ENCODE results near the gene APBB1IP. TPM values are rescaled to one million over a fixed set of nuclear protein-coding genes. Genes with fewer than 3 reads are reported as not detected.

Gene APBB1IP
- total and polyA plus RNA-seq, 9 of the 15 experiments (the other 6 are each of a cell fraction or from before 2014, with no cell fraction given) = 0.03 to 0.11 (median 0.06) TPM; not detected in 4

DNA sequence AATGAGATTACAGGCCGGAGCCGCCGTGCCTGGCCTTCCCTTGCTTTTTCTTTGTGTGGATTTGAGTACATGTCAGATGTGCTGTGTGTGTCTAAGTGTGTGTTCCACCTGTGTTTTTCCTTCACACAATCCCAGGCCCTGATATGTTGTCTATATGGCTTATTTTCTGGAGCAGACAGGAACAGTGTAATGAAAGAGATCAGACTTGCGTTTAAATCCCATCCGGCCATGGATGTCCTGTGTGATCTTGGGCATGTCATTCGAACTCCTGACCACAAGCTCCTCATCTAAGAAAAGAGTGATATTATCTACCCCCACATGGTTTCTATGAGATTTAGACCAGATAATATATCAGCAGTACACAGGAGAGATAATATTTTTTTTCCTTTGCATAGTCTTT lies 37.2 kb downstream of the APBB1IP start:
- TF ChIP-seq, protein P1, sequence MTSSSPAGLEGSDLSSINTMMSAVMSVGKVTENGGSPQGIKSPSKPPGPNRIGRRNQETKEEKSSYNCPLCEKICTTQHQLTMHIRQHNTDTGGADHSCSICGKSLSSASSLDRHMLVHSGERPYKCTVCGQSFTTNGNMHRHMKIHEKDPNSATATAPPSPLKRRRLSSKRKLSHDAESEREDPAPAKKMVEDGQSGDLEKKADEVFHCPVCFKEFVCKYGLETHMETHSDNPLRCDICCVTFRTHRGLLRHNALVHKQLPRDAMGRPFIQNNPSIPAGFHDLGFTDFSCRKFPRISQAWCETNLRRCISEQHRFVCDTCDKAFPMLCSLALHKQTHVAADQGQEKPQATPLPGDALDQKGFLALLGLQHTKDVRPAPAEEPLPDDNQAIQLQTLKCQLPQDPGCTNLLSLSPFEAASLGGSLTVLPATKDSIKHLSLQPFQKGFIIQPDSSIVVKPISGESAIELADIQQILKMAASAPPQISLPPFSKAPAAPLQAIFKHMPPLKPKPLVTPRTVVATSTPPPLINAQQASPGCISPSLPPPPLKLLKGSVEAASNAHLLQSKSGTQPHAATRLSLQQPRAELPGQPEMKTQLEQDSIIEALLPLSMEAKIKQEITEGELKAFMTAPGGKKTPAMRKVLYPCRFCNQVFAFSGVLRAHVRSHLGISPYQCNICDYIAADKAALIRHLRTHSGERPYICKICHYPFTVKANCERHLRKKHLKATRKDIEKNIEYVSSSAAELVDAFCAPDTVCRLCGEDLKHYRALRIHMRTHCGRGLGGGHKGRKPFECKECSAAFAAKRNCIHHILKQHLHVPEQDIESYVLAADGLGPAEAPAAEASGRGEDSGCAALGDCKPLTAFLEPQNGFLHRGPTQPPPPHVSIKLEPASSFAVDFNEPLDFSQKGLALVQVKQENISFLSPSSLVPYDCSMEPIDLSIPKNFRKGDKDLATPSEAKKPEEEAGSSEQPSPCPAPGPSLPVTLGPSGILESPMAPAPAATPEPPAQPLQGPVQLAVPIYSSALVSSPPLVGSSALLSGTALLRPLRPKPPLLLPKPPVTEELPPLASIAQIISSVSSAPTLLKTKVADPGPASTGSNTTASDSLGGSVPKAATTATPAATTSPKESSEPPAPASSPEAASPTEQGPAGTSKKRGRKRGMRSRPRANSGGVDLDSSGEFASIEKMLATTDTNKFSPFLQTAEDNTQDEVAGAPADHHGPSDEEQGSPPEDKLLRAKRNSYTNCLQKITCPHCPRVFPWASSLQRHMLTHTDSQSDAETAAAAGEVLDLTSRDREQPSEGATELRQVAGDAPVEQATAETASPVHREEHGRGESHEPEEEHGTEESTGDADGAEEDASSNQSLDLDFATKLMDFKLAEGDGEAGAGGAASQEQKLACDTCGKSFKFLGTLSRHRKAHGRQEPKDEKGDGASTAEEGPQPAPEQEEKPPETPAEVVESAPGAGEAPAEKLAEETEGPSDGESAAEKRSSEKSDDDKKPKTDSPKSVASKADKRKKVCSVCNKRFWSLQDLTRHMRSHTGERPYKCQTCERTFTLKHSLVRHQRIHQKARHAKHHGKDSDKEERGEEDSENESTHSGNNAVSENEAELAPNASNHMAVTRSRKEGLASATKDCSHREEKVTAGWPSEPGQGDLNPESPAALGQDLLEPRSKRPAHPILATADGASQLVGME (CRISPR knock-in tag; IDR thresholded peaks at IDR 0.05) = no peak
- TF ChIP-seq, protein P2, sequence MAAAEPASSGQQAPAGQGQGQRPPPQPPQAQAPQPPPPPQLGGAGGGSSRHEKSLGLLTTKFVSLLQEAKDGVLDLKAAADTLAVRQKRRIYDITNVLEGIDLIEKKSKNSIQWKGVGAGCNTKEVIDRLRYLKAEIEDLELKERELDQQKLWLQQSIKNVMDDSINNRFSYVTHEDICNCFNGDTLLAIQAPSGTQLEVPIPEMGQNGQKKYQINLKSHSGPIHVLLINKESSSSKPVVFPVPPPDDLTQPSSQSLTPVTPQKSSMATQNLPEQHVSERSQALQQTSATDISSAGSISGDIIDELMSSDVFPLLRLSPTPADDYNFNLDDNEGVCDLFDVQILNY (CRISPR knock-in tag; IDR thresholded peaks at IDR 0.05) = no peak
- TF ChIP-seq MYC (IDR thresholded peaks at IDR 0.05; ENCODE audit: low read depth, low read length) (no peak), MYC (CRISPR knock-in tag; IDR thresholded peaks at IDR 0.05; ENCODE audit: borderline replicate concordance, low read depth) (no peak), BCOR (IDR thresholded peaks at IDR 0.05) (no peak), SAP30 (IDR thresholded peaks at IDR 0.05; ENCODE audit: borderline replicate concordance, insufficient read depth, low read depth, low read length, poor library complexity, severe bottlenecking) (no peak), MECOM (CRISPR knock-in tag; IDR thresholded peaks at IDR 0.05) (no peak), CBX8 (IDR thresholded peaks at IDR 0.05; ENCODE audit: borderline replicate concordance, extremely low read depth, low read depth, low read length, poor library complexity, severe bottlenecking) (no peak), ZNF140 (CRISPR knock-in tag; IDR thresholded peaks at IDR 0.05) (no peak), NFE2L1 (tag; IDR thresholded peaks at IDR 0.05; ENCODE audit: borderline replicate concordance, low read depth) (no peak), PCBP1 (IDR thresholded peaks at IDR 0.05; ENCODE audit: low read depth, low read length, poor library complexity, severe bottlenecking) (no peak)
- TF ChIP-seq, protein P3, sequence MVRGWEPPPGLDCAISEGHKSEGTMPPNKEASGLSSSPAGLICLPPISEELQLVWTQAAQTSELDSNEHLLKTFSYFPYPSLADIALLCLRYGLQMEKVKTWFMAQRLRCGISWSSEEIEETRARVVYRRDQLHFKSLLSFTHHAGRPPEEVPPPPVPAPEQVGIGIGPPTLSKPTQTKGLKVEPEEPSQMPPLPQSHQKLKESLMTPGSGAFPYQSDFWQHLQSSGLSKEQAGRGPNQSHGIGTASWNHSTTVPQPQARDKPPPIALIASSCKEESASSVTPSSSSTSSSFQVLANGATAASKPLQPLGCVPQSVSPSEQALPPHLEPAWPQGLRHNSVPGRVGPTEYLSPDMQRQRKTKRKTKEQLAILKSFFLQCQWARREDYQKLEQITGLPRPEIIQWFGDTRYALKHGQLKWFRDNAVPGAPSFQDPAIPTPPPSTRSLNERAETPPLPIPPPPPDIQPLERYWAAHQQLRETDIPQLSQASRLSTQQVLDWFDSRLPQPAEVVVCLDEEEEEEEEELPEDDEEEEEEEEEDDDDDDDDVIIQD (CRISPR knock-in tag; IDR thresholded peaks at IDR 0.05) = no peak
- Histone ChIP-seq H3K9me1 (ENCODE audit: control insufficient read depth, insufficient read depth, low read length) (no peaks in the 10 kb centered on the region), H3K36me3 (ENCODE audit: control insufficient read depth, insufficient read depth, low read length) (no peaks in the 10 kb centered on the region), H3K4me2 (ENCODE audit: insufficient read depth, low read length) (no peak overlapping the region), H3K9ac (ENCODE audit: insufficient read depth in 1 of 2, low read depth in 2 of 2, low read length in 2 of 2) (no peak overlapping the region), H3K4me1 (replicated peaks in 1 of 2; ENCODE audit: control insufficient read depth in 2 of 2, insufficient read depth in 2 of 2, low read length in 2 of 2) (no peaks in the 10 kb centered on the region), H3K27ac (ENCODE audit: extremely low read depth, low read depth, low read length) (no peak overlapping the region), H3K79me2 (ENCODE audit: control insufficient read depth, insufficient read depth, low read length) (no peaks in the 10 kb centered on the region), H4K20me1 (replicated peaks; ENCODE audit: control insufficient read depth, insufficient read depth, low read length) (no peaks in the 10 kb centered on the region), H3K27me3 (ENCODE audit: control insufficient read depth in 2 of 2, insufficient read depth in 2 of 2, low read length in 2 of 2) (peaks cover 0 to 4% of the 10 kb centered on the region in 2 experiments; a peak in 1 of 5 replicates), H3K9me3 (replicated peaks; ENCODE audit: control insufficient read depth, insufficient read depth, low read depth, low read length) (no peaks in the 10 kb centered on the region), H3K4me3 (no peak overlapping the region), H2AFZ (ENCODE audit: low read depth, low read length) (no peak overlapping the region)
- ChIA-PET CTCF (ENCODE audit: low intra/inter-chr PET ratio) (no interaction called here), POLR2A (no interaction called here)
- FAIRE-seq (no peak), DNase-seq (ENCODE audit: extremely low read depth in 1 of 4, low spot score in 3 of 4) (no peak), ATAC-seq (no peak)
- in situ Hi-C loops (cut with MboI) (no loop called here), intact Hi-C loops (cut with micrococcal nuclease) (no loop called here)
- no TSS peak for BruUV-seq (replicated peaks)
- 3% methylated on average over 6 of the region's 6 CpGs for WGBS (ENCODE audit: insufficient coverage, low coverage, missing lambda C conversion rate)

All from K562 (cell line).